ENCODE measurements around the gene SLC47A1.
"Not testable (repeated sequence)": the region's sequence is repeated elsewhere in the genome, so short reads cannot be mapped to it uniquely, and the experiment has no call there.

Gene SLC47A1

GRCh38 chr17:19558946-19559345 is 25.3 kb downstream of the SLC47A1 start:
- DNase-seq, result no peak

- no peak for DNase-seq
Observed at GRCh38 chr17:19561697-19562318, 28.2 kb downstream of the SLC47A1 start.

GRCh38 chr17:19565817-19566575 is 32.3 kb downstream of the SLC47A1 start:
- DNase-seq, result no peak

GRCh38 chr17:19567216-19568015 is 33.8 kb downstream of the SLC47A1 start:
- no peak for DNase-seq

- DNase-seq, result no peak
Observed at GRCh38 chr17:19568016-19568350, 34.3 kb downstream of the SLC47A1 start.

GRCh38 chr17:19569785-19570543 is 36.3 kb downstream of the SLC47A1 start:
- DNase-seq, result no peak

GRCh38 chr17:19570544-19571062 is 36.9 kb downstream of the SLC47A1 start:
- DNase-seq, result no peak

- no peak for DNase-seq
Observed at GRCh38 chr17:19573075-19573474, 39.4 kb downstream of the SLC47A1 start.

GRCh38 chr17:19574956-19575355 is 41.3 kb downstream of the SLC47A1 start:
- no peak for DNase-seq

GRCh38 chr17:19578545-19578944 is 44.9 kb downstream of the SLC47A1 start:
- no peak for DNase-seq

- DNase-seq, result no peak
Observed at GRCh38 chr17:19579192-19579761, 45.6 kb downstream of the SLC47A1 start.

- no peak for DNase-seq
Observed at GRCh38 chr17:19579867-19580565, 46.4 kb downstream of the SLC47A1 start.

GRCh38 chr17:19580566-19580920 is 46.9 kb downstream of the SLC47A1 start:
- not testable (repeated sequence) for DNase-seq

GRCh38 chr17:19582152-19582551 is 48.5 kb downstream of the SLC47A1 start:
- not testable (repeated sequence) for DNase-seq

- no peak for DNase-seq
Observed at GRCh38 chr17:19583871-19584270, 50.2 kb downstream of the SLC47A1 start.

- DNase-seq, result no peak
Observed at GRCh38 chr17:19590451-19590850, 56.8 kb downstream of the SLC47A1 start.

GRCh38 chr17:19590912-19591551 is 57.4 kb downstream of the SLC47A1 start:
- no peak for DNase-seq

- no peak for DNase-seq
Observed at GRCh38 chr17:19592316-19592715, 58.7 kb downstream of the SLC47A1 start.

- DNase-seq, result no peak
Observed at GRCh38 chr17:19596869-19597268, 63.2 kb downstream of the SLC47A1 start.

- no peak for DNase-seq
Observed at GRCh38 chr17:19610311-19610710, 76.7 kb downstream of the SLC47A1 start.

GRCh38 chr17:19610879-19611278 is 77.2 kb downstream of the SLC47A1 start:
- no peak for DNase-seq
